DMS114 treated with DMSO at 0.1 percent for 48 hours (cell line): ENCODE results near the gene MRPS14.
"Not testable (repeated sequence)": the region's sequence is repeated elsewhere in the genome, so short reads cannot be mapped to it uniquely, and the experiment has no call there.

Experiments used
- DNase-seq: peaks from one replicate; lab custom pipeline; 2025; ENCODE audit not compliant: unreplicated experiment; lab: John Stamatoyannopoulos, UW

MRPS14 gene

DNA sequence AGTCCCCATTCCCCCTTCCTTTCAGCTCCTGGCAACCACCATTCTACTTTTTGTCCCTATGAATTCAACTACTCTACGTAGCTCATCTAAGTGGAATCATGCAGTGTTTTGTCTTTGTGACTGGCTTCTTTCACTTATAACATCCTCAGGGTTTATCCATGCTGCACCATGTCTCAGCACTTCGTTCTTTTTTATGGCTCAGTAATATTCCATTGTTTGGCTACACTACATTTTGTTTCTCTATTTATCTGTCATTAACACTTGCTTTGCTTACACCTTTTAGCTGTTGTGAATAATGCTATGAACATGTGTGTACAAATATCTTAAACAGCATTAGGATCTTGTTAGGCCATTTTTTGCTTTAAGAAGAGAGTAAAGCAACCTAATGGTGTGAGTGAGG, 1.5 kb upstream of the MRPS14 start:
- no peak for DNase-seq

DNA sequence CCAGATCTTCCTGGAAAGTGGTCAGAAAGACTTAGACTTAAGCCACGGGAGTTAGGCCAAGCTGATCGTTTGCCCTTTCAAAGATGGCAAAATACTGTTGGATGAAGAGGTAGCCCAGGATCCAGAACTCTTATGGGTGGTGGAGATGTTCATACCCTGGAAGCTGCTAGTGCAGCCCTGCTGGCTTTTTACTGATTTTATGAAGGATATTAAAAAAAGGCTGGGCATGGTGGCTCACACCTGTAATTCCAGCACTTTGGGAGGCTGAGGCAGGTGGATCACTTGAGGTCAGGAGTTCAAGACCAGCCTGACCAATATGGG, 657 bp upstream of the MRPS14 start:
- DNase-seq = not testable (repeated sequence)

- no peak for DNase-seq
Observed at GRCh38 chr1:175019524-175019923, 3.7 kb downstream of the MRPS14 start.

DNA sequence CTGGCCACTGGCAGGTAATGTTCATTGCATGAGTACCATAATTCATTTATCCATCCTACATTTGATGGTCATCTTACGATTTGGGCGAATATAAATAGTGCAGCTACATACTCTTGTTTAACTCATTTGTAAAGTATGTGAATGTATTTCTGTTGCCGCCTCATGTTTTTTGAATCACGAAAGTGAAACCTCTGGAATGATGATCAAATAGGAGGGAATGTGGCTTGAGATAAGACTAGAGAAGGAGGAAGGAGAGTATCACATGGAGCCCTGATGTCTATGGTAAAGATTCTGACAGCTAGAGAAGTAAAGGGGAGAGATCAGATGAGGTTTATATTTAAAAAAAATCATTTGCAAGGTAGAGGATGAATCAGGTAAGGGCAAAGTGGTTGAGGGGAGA, 8.0 kb downstream of the MRPS14 start:
- DNase-seq = no peak

GRCh38 chr1:175013445-175013844, 9.8 kb downstream of the MRPS14 start:
- no peak for DNase-seq

DNA sequence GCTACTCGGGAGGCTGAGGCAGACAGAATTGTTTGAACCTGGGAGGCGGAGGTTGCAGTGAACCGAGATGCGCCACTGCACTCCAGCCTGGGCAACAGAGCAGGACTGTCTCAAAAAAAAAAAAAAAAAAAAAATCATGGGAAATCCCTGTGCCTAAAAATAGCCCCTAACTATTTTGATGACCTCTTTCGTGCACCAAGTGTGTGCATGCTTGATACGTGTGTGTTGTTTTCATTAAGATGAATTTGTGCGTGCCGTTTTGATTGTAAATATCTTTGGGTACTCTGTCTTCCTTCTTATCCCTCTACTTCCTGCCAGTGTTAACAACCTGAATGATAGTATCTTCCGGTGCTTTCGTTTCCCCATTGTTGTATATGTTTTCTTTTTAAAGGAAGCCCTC, 13.7 kb downstream of the MRPS14 start:
- DNase-seq = no peak

GRCh38 chr1:175005085-175005783, 18.0 kb downstream of the MRPS14 start:
- no peak for DNase-seq

GRCh38 chr1:175003521-175003920, 19.7 kb downstream of the MRPS14 start:
- DNase-seq = no peak

- DNase-seq = no peak
Observed at GRCh38 chr1:175002910-175003517, 20.2 kb downstream of the MRPS14 start.

GRCh38 chr1:175000697-175001187, 22.5 kb downstream of the MRPS14 start:
- DNase-seq = no peak

DNA sequence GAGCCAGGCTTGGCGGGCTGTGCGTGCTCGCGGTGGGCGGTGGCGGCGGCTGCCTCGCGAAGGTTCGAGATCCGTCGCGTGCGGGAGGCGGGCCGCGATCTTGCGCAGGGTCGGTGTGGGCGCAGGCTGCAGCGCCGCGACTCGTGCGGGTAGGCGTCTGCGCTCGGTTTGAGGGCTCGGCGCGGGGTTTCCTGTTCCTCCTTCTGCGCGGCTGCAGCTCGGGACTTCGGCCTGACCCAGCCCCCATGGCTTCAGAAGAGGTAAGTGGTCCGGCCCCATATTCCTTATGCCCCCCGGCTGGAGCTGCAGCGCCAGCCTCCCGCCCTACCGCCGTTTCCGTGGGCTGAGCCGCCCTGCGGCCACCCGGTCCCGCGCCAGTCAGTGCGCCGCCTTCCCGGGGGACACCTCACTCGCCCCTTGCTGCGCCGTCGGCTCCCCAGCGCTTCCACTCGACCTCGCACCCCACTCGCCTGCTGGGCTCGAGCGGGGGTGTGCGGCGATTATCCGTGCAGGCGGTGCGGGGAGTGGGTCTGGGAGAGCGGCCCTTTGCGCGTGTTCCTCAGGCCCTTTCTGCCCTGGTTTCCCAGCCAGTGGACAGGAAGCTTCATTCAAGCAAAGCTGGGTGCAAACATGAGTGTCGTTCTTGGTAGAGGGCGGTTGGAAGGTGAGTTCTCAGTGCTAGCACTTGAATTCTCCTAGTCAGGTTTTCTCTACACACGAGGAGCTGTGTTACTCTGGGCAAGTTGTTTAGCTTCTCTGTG, 23.1 kb downstream of the MRPS14 start, which contains the start of gene CACYBP:
Gene CACYBP, plus strand, starts transcription at position 12 of the 761 bp plus-strand sequence. Its CDS starts 234 bp downstream, at position 246.
- no peak for DNase-seq

DNA sequence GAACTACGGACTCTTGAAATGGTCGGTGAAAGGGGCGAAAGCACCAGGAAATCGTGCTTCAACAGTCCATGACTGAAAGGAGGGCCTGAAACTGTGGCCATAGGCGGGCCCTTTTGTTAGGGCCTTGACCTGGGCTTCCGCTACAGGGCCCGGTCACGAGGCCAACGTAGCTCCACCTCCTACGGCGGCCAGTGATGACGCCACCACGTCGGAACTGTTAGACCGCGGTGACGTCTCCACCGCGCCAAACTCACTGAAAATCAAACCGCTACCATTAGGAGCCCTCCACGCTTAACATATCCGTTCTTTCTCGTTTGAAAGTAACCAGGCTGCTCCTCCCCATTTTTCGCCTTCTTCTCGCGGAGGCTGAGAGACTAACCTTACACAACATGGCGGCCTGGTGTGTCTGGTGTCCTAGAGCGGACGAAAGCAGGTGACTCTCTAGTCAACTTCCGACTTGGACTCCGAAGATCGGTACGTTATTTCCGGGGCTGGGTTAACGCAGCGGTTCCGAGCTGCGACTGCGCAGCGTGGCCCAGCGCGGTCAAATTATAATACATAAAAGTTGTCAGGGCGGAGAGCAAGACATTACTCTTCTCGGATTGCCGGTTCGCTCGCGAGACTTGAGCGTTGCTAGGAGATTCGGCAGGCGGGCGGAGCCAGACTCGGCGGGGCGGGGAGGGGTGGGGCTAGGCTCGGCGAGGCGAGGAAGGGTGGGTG, 23.8 kb downstream of the MRPS14 start:
- DNase-seq = peak; percentile 95

GRCh38 chr1:174998569-174999215, 24.5 kb downstream of the MRPS14 start:
- DNase-seq = peak; percentile 61

GRCh38 chr1:174997041-174997440, 26.2 kb downstream of the MRPS14 start:
- no peak for DNase-seq

GRCh38 chr1:174996476-174996875, 26.7 kb downstream of the MRPS14 start:
- no peak for DNase-seq

DNA sequence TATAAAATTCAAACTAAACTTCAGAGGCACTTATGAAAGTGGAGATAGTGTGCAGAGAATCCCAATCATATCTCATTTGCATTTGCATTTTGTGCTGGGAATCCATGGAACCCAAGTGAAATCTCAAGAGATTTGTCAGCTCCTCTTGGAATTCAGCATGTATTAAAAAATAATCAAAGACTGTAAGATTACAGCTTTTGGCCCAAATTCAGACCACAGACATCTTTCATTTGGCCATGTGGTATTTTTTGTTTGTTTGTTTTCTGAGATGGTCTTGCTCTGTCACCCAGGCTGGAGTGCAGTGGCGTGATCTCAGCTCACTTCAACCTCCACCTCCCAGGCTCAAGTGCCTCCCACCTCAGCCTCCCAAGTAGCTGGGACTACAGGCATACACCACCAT, 27.3 kb downstream of the MRPS14 start:
- DNase-seq = no peak

DNA sequence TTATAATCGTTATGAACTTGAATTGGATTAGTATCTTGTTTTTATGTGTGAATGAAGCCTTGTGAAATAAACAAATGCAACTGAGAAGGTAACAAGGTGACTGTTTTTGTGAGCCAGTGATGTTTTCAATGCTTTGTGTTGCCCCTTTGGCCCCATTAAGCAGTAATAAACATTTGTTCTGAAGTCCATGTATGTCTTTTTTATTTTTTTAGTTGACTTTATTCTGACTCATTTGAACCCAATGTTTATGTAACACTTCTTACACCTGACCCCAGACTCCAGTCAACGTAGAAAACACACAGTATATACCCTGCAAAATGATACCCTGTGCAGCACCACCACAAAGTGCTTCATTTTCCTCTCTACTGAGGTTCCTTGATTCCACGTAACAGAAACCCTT, 28.1 kb downstream of the MRPS14 start:
- no peak for DNase-seq

- DNase-seq = no peak
Observed at GRCh38 chr1:174991473-174991872, 31.8 kb downstream of the MRPS14 start.

DNA sequence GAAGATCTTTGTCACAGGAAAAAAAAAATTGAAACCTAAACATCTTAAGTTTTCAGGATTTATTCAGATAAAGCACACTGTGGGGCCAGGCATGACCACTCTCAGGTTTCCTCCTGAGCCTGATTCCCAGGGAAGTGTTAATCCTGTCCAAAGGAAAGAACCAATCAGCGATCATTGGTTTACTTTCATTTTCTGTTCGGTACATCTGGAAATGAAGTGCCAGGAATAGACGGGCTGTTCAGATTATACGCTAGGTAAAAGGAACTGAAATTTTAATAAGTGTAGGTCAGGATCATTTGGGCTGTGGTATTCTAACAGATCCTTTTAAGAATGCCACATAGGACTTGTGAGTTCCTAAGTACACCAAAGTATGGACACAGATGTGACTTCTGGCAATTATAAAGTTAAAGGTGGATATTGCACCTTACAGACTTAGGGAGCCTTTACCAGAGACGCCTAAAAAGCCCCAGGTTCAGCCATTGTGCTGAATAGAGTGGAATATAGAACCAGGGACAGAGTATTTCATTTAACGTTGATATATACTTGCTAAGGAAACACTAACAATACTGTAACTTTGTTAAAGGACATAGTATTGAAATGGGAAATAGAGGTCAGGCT, 32.7 kb downstream of the MRPS14 start:
- no peak for DNase-seq

DNA sequence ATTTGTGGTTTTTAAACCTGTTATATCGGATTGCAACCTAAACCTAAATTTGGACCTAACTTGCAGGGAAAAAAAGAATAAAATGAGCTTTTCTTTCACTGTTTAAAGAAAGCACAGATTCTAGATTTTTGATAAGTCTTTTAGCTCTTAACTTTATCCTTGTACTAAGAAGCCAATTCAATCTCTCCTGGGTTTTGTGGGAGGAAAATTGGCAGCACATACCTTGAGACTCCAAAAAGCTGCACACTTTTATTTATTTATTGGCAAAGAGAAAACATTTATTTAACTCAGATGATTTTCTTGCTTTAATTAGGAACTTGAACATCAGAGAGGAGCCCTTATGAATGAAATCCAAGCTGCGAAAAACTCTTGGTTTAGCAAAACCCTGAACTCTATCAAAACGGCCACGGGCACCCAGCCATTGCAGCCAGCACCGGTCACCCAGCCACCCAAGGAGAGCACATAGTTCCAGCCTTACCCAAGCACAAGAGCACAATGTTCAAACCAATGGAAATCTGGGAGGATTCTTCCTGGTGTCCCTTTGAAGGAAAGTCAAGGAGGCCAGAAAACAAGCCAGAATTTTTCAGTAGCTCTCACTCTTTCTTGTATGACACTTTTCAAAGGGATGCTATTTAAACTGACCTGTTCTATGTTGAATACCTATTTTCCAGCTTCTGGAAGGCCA, 33.5 kb downstream of the MRPS14 start:
- DNase-seq = no peak
